Measurements from ENCODE around the gene SORBS1. TPM values are rescaled to one million over a fixed set of nuclear protein-coding genes. Genes with fewer than 3 reads are reported as not detected.

SORBS1 gene
- total and polyA plus RNA-seq, 9 of the 15 experiments (the other 6 are each of a cell fraction or from before 2014, with no cell fraction given), result 2.0 to 13.3 (median 6.5) TPM

GRCh38 chr10:95451150-95451549 lies 110.0 kb downstream of the SORBS1 start:
- H3K9me3 ChIP-seq (replicated peaks; ENCODE audit: control insufficient read depth, insufficient read depth, low read depth, low read length), result no peaks in the 10 kb centered on the region
- WGBS (ENCODE audit: insufficient coverage, low coverage, missing lambda C conversion rate), result 53% methylated on average over 5 of the region's 5 CpGs
- ChIA-PET CTCF (ENCODE audit: low intra/inter-chr PET ratio) (no interaction called here), POLR2A (no interaction called here)
- DNase-seq (ENCODE audit: extremely low read depth in 1 of 4, low spot score in 3 of 4), result no peak
- no peak overlapping the region for H3K4me3 ChIP-seq
- H3K27me3 ChIP-seq (ENCODE audit: control insufficient read depth in 2 of 2, insufficient read depth in 2 of 2, low read length in 2 of 2), result no peaks in the 10 kb centered on the region
- no peak overlapping the region for H3K9ac ChIP-seq (ENCODE audit: insufficient read depth in 1 of 2, low read depth in 2 of 2, low read length in 2 of 2)
- H3K4me1 ChIP-seq (replicated peaks in 1 of 2; ENCODE audit: control insufficient read depth in 2 of 2, insufficient read depth in 2 of 2, low read length in 2 of 2), result peaks cover 0 to 5% of the 10 kb centered on the region in 2 experiments; a peak in 1 of 5 replicates
- no peak overlapping the region for H2AFZ ChIP-seq (ENCODE audit: low read depth, low read length)
- no peak for ATAC-seq
- intact Hi-C loops (cut with micrococcal nuclease) (no loop called here), in situ Hi-C loops (cut with MboI) (no loop called here)
- TF ChIP-seq NCOA1 (IDR thresholded peaks at IDR 0.05; ENCODE audit: low read depth) (no peak), SIRT6 (IDR thresholded peaks at IDR 0.05; ENCODE audit: low read depth, low read length) (no peak), ZNF512 (tag; IDR thresholded peaks at IDR 0.05) (no peak), CXXC5 (CRISPR knock-in tag; IDR thresholded peaks at IDR 0.05) (no peak), RBBP5 (IDR thresholded peaks at IDR 0.05; ENCODE audit: borderline replicate concordance, insufficient read depth, low read length, poor library complexity, severe bottlenecking) (no peak), ETV6 (IDR thresholded peaks at IDR 0.05; ENCODE audit: borderline replicate concordance in 1 of 2, low read depth in 2 of 2, low read length in 1 of 2) (no peak), ETV6 (CRISPR knock-in tag; IDR thresholded peaks at IDR 0.05; ENCODE audit: borderline replicate concordance) (no peak), LARP7 (IDR thresholded peaks at IDR 0.05) (no peak), CBFA2T3 (IDR thresholded peaks at IDR 0.05) (no peak), FOS (IDR thresholded peaks at IDR 0.05; ENCODE audit: extremely low read depth, insufficient read length) (no peak), SMAD4 (CRISPR knock-in tag; conservative IDR thresholded peaks at IDR 0.05) (no peak), HDAC8 (tag; IDR thresholded peaks at IDR 0.05) (no peak), SAP30 (IDR thresholded peaks at IDR 0.05; ENCODE audit: borderline replicate concordance, insufficient read depth, low read depth, low read length, poor library complexity, severe bottlenecking) (no peak), KDM4B (IDR thresholded peaks at IDR 0.05; ENCODE audit: borderline replicate concordance in 2 of 2, low read depth in 1 of 2) (no peak), NR0B1 (IDR thresholded peaks at IDR 0.05; ENCODE audit: partially characterized antibody) (no peak)
- H3K4me2 ChIP-seq (ENCODE audit: insufficient read depth, low read length), result no peak overlapping the region
- H3K79me2 ChIP-seq (ENCODE audit: control insufficient read depth, insufficient read depth, low read length), result no peaks in the 10 kb centered on the region
- H4K20me1 ChIP-seq (replicated peaks; ENCODE audit: control insufficient read depth, insufficient read depth, low read length), result peaks cover 4% of the 10 kb centered on the region; the same call in 1 of the 2 replicates
- FAIRE-seq, result no peak
- no TSS peak for BruUV-seq (replicated peaks)
- no peaks in the 10 kb centered on the region for H3K9me1 ChIP-seq (ENCODE audit: control insufficient read depth, insufficient read depth, low read length)
- H3K27ac ChIP-seq (ENCODE audit: extremely low read depth, low read depth, low read length), result no peak overlapping the region
- no peaks in the 10 kb centered on the region for H3K36me3 ChIP-seq (ENCODE audit: control insufficient read depth, insufficient read depth, low read length)
